Measurements from ENCODE around the gene FGD6.

The FGD6 gene

GRCh38 chr12:95072900-95073697, 144.2 kb downstream of the FGD6 start, which contains the start of gene NR2C1:
Gene NR2C1 (minus strand): TSS chr12:95073618. CDS start chr12:95067384, 6,234 bp downstream.
- Mint-ChIP-seq H3K4me3 (peak within 1 kb of the TSS; percentile 95 to 96 (median 95)), H3K36me3 (ENCODE audit: low read depth) (peaks cover 9% of the 10 kb centered on the region), H3K4me1 (peaks cover 17% of the 10 kb centered on the region), H3K9me3 (no peaks in the 10 kb centered on the region), H3K27ac (peak within 1 kb of the TSS; percentile 91 to 98 (median 97)), H3K27me3 (ENCODE audit: low read depth) (peaks cover 4% of the 10 kb centered on the region)
- TF ChIP-seq CTCF (IDR thresholded peaks at IDR 0.05; ENCODE audit: unreplicated experiment in 3 of 3), result no peak

- H3K9me3 Mint-ChIP-seq, result no peaks in the 10 kb centered on the region
- TF ChIP-seq CTCF (IDR thresholded peaks at IDR 0.05; ENCODE audit: unreplicated experiment in 3 of 3), result no peak
- peaks cover 4% of the 10 kb centered on the region for H3K27me3 Mint-ChIP-seq (ENCODE audit: low read depth)
- H3K4me3 Mint-ChIP-seq, result peak overlapping the region; percentile 18 to 55 (median 21)
- H3K4me1 Mint-ChIP-seq, result peaks cover 17% of the 10 kb centered on the region
- no peak overlapping the region for H3K27ac Mint-ChIP-seq
- H3K36me3 Mint-ChIP-seq (ENCODE audit: low read depth), result peaks cover 25% of the 10 kb centered on the region
Observed at GRCh38 chr12:95070378-95070777, 146.9 kb downstream of the FGD6 start.

GRCh38 chr12:95066091-95066855, 151.0 kb downstream of the FGD6 start:
- no peak for TF ChIP-seq CTCF (IDR thresholded peaks at IDR 0.05; ENCODE audit: unreplicated experiment in 3 of 3)
- Mint-ChIP-seq H3K9me3 (no peaks in the 10 kb centered on the region), H3K4me3 (no peak overlapping the region), H3K36me3 (ENCODE audit: low read depth) (peaks cover 49% of the 10 kb centered on the region), H3K4me1 (no peaks in the 10 kb centered on the region), H3K27ac (no peak overlapping the region), H3K27me3 (ENCODE audit: low read depth) (no peaks in the 10 kb centered on the region)

- Mint-ChIP-seq H3K4me3 (no peak overlapping the region), H3K36me3 (ENCODE audit: low read depth) (peaks cover 49% of the 10 kb centered on the region), H3K27me3 (ENCODE audit: low read depth) (no peaks in the 10 kb centered on the region), H3K4me1 (no peaks in the 10 kb centered on the region), H3K27ac (no peak overlapping the region), H3K9me3 (no peaks in the 10 kb centered on the region)
- no peak for TF ChIP-seq CTCF (IDR thresholded peaks at IDR 0.05; ENCODE audit: unreplicated experiment in 3 of 3)
Observed at GRCh38 chr12:95060951-95061350, 156.3 kb downstream of the FGD6 start.

DNA sequence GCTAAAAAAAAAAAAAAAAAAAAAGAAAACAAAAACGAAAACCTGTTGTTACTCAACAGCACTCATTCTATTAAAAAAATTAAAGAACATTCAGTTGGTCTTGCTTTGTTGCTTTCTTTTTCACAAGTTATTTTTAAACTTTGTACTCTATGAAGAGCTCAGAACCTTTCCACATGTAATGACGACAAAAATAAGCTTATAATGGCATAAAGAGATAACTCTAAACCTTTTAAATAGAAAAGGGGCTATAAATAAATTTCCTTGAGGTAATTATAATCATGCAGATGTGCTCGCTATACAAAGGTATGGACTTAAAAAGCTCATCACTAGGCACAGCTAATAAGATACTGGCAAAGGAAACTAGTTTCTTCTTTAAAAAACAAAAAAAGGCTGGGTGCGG, 157.3 kb downstream of the FGD6 start:
- Mint-ChIP-seq H3K27me3 (ENCODE audit: low read depth) (no peaks in the 10 kb centered on the region), H3K4me3 (no peak overlapping the region), H3K36me3 (ENCODE audit: low read depth) (peaks cover 53% of the 10 kb centered on the region), H3K4me1 (no peaks in the 10 kb centered on the region), H3K9me3 (no peaks in the 10 kb centered on the region), H3K27ac (no peak overlapping the region)
- no peak for TF ChIP-seq CTCF (IDR thresholded peaks at IDR 0.05; ENCODE audit: unreplicated experiment in 3 of 3)

Data from nephron (organoid).